Spleen (tissue), 7 donors: ENCODE measurements around the gene MYO16.

Experiments
- CTCF ChIP-seq, 11 experiments: fragments of 200-600 bp in 7 of 11; fragments of 450-650 bp in 4 of 11; sonication (generic) in 4 of 11; IDR thresholded peaks in 8 of 11; conservative IDR thresholded peaks in 3 of 11; 1 replicate in 7 of 11; 2 replicates in 4 of 11; pipeline versions ENCODE4 v1.4.0 to v1.8.0; 2016 to 2021; ENCODE audit warnings: antibody characterized with exemption in 11 of 11, inconsistent platforms in 4 of 11, mild to moderate bottlenecking in 1 of 11
- POLR2A ChIP-seq, 3 donors: fragments of 450-650 bp; IDR thresholded peaks; one replicate each; pipeline ENCODE4 v1.5.1; 2017; ENCODE audit warnings: antibody characterized with exemption in 3 of 3, mild to moderate bottlenecking in 1 of 3
- POLR2AphosphoS5 ChIP-seq, 3 donors: sonication (generic); formaldehyde crosslinking; IDR thresholded peaks; one replicate each; pipeline ENCODE4 v1.5.1; 2017; ENCODE audit warnings: antibody characterized with exemption in 3 of 3
- donor health status: DM: no; HTN: no; CAD: no; lungs with moderate emphysema.
- donor health status: DM: no; HTN: no; CAD: no.
- donor health status: DM: no; HTN: no; CAD: no.

DNA sequence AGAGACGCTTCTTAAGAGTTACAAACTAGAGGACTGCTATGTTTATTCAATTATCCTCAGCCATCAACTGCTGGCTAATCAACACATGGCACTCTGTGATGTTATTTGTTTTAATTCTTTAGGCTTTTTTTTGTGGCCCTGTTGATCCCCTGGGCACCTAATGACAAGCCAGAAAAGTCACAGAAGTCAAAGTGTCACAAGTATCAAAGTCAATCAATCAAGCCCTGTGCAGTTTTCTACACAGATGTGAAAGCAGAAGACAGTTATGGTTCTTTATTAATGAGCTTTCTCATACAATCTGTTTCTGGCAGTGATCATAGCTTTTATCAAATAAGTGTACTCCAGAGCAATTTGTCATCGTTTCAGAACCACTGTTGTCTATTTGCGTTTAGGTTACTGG lies 34.3 kb downstream of the MYO16 start:
- TF ChIP-seq CTCF (IDR thresholded peaks at IDR 0.05 in 8 of 11, conservative IDR thresholded peaks at IDR 0.05 in 3 of 11) = no peak
- no peak for TF ChIP-seq POLR2A (IDR thresholded peaks at IDR 0.05)
- no peak for TF ChIP-seq POLR2AphosphoS5 (IDR thresholded peaks at IDR 0.05)
